ENCODE results near the gene STAG3.

STAG3 gene

GRCh38 chr7:100166317-100166940 lies 11.3 kb upstream of the STAG3 start:
- no peak for TF ChIP-seq Cebpa-rat (IDR thresholded peaks at IDR 0.05)
- Histone ChIP-seq H3K4me3 (no peak overlapping the region), H3K36me3 (peaks cover 15% of the 10 kb centered on the region), H3K9me3 (no peaks in the 10 kb centered on the region), H3K27ac (no peak overlapping the region), H3K9ac (no peak overlapping the region), H3K27me3 (peaks cover 61% of the 10 kb centered on the region), H3K4me2 (peak overlapping the region; percentile 90; the same call in 1 of the 2 replicates), H4K20me1 (peaks cover 41% of the 10 kb centered on the region), H3K4me1 (peaks cover 45% of the 10 kb centered on the region)

- Histone ChIP-seq H3K36me3 (peaks cover 15% of the 10 kb centered on the region), H3K9ac (0 out of 2 replicates have a peak overlapping the region, but pooled peaks have one; percentile 29), H3K4me3 (no peak overlapping the region), H3K27ac (no peak overlapping the region), H3K27me3 (peaks cover 69% of the 10 kb centered on the region), H3K4me1 (peaks cover 52% of the 10 kb centered on the region), H3K4me2 (peak overlapping the region; percentile 90), H4K20me1 (peaks cover 48% of the 10 kb centered on the region), H3K9me3 (no peaks in the 10 kb centered on the region)
- TF ChIP-seq Cebpa-rat (IDR thresholded peaks at IDR 0.05): no peak
Measured at GRCh38 chr7:100166970-100167911, 10.5 kb upstream of the STAG3 start.

GRCh38 chr7:100167912-100168323 lies 9.8 kb upstream of the STAG3 start:
- Histone ChIP-seq H3K36me3 (peaks cover 15% of the 10 kb centered on the region), H3K9me3 (no peaks in the 10 kb centered on the region), H3K4me2 (peak overlapping the region; percentile 90), H3K4me3 (peak overlapping the region; percentile 52; the same call in 1 of the 2 replicates), H3K27ac (no peak overlapping the region), H3K27me3 (peaks cover 72% of the 10 kb centered on the region), H4K20me1 (peaks cover 50% of the 10 kb centered on the region), H3K9ac (0 out of 2 replicates have a peak overlapping the region, but pooled peaks have one; percentile 29), H3K4me1 (peaks cover 52% of the 10 kb centered on the region)
- no peak for TF ChIP-seq Cebpa-rat (IDR thresholded peaks at IDR 0.05)

- peaks cover 29% of the 10 kb centered on the region for H3K36me3 ChIP-seq
- peaks cover 77% of the 10 kb centered on the region for H3K27me3 ChIP-seq
- peak overlapping the region; percentile 52; the same call in 1 of the 2 replicates for H3K4me3 ChIP-seq
- H3K27ac ChIP-seq: no peak overlapping the region
- H3K4me1 ChIP-seq: peaks cover 53% of the 10 kb centered on the region
- TF ChIP-seq Cebpa-rat (IDR thresholded peaks at IDR 0.05): no peak
- H4K20me1 ChIP-seq: peaks cover 64% of the 10 kb centered on the region
- H3K4me2 ChIP-seq: peak overlapping the region; percentile 90
- H3K9me3 ChIP-seq: no peaks in the 10 kb centered on the region
- H3K9ac ChIP-seq: no peak overlapping the region
Measured at GRCh38 chr7:100169147-100169850, 8.4 kb upstream of the STAG3 start.

- Histone ChIP-seq H3K27ac (no peak overlapping the region), H3K4me3 (no peak overlapping the region), H3K36me3 (peaks cover 39% of the 10 kb centered on the region), H3K4me2 (peak overlapping the region; percentile 90), H3K9ac (no peak overlapping the region), H3K27me3 (peaks cover 77% of the 10 kb centered on the region), H3K9me3 (no peaks in the 10 kb centered on the region), H3K4me1 (peaks cover 63% of the 10 kb centered on the region), H4K20me1 (peaks cover 74% of the 10 kb centered on the region)
- no peak for TF ChIP-seq Cebpa-rat (IDR thresholded peaks at IDR 0.05)
Measured at GRCh38 chr7:100170101-100170897, 7.4 kb upstream of the STAG3 start.

GRCh38 chr7:100171087-100171681 lies 6.5 kb upstream of the STAG3 start:
- H3K27ac ChIP-seq: no peak overlapping the region
- no peak overlapping the region for H3K9ac ChIP-seq
- H3K27me3 ChIP-seq: peaks cover 69% of the 10 kb centered on the region
- H3K4me3 ChIP-seq: peak overlapping the region; percentile 42
- peaks cover 44% of the 10 kb centered on the region for H3K36me3 ChIP-seq
- no peak for TF ChIP-seq Cebpa-rat (IDR thresholded peaks at IDR 0.05)
- H4K20me1 ChIP-seq: peaks cover 82% of the 10 kb centered on the region
- H3K9me3 ChIP-seq: no peaks in the 10 kb centered on the region
- peaks cover 72% of the 10 kb centered on the region for H3K4me1 ChIP-seq
- peak overlapping the region; percentile 90 for H3K4me2 ChIP-seq

GRCh38 chr7:100171840-100172239 lies 5.9 kb upstream of the STAG3 start:
- Histone ChIP-seq H3K9ac (no peak overlapping the region), H3K9me3 (no peaks in the 10 kb centered on the region), H3K27ac (no peak overlapping the region), H3K4me1 (peaks cover 77% of the 10 kb centered on the region), H3K4me3 (peak overlapping the region; percentile 42; the same call in 1 of the 2 replicates), H3K4me2 (peak overlapping the region; percentile 90), H3K27me3 (peaks cover 63% of the 10 kb centered on the region), H4K20me1 (peaks cover 85% of the 10 kb centered on the region), H3K36me3 (peaks cover 44% of the 10 kb centered on the region)
- TF ChIP-seq Cebpa-rat (IDR thresholded peaks at IDR 0.05): no peak

- Histone ChIP-seq H3K4me2 (peak overlapping the region; percentile 2; the same call in 1 of the 2 replicates), H3K9ac (no peak overlapping the region), H3K9me3 (no peaks in the 10 kb centered on the region), H3K27ac (no peak overlapping the region), H3K36me3 (peaks cover 44% of the 10 kb centered on the region), H4K20me1 (peaks cover 67% of the 10 kb centered on the region), H3K27me3 (peaks cover 42% of the 10 kb centered on the region), H3K4me1 (peaks cover 56% of the 10 kb centered on the region), H3K4me3 (no peak overlapping the region)
- no peak for TF ChIP-seq Cebpa-rat (IDR thresholded peaks at IDR 0.05)
Measured at GRCh38 chr7:100173806-100174495, 3.8 kb upstream of the STAG3 start.
